ENCODE measurements around the gene ARHGEF28.
A peak's percentile ranks its signal among the peaks of the same experiment; 100 is the strongest.

ARHGEF28 gene

GRCh38 chr5:73902327-73903051 lies 276.5 kb downstream of the ARHGEF28 start:
- H3F3A ChIP-seq (ENCODE audit: control insufficient read depth, insufficient read depth), result no peaks in the 10 kb centered on the region
- H3K27me3 ChIP-seq (ENCODE audit: control insufficient read depth, low read length), result peaks cover 21% of the 10 kb centered on the region
- TF ChIP-seq EZH2phosphoT487 (IDR thresholded peaks at IDR 0.05; ENCODE audit: borderline replicate concordance, low read length), result no peak
- TF ChIP-seq, protein P1, sequence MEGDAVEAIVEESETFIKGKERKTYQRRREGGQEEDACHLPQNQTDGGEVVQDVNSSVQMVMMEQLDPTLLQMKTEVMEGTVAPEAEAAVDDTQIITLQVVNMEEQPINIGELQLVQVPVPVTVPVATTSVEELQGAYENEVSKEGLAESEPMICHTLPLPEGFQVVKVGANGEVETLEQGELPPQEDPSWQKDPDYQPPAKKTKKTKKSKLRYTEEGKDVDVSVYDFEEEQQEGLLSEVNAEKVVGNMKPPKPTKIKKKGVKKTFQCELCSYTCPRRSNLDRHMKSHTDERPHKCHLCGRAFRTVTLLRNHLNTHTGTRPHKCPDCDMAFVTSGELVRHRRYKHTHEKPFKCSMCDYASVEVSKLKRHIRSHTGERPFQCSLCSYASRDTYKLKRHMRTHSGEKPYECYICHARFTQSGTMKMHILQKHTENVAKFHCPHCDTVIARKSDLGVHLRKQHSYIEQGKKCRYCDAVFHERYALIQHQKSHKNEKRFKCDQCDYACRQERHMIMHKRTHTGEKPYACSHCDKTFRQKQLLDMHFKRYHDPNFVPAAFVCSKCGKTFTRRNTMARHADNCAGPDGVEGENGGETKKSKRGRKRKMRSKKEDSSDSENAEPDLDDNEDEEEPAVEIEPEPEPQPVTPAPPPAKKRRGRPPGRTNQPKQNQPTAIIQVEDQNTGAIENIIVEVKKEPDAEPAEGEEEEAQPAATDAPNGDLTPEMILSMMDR (IDR thresholded peaks at IDR 0.05; ENCODE audit: low read depth, low read length, poor library complexity, severe bottlenecking), result peak; percentile 75
- no peaks in the 10 kb centered on the region for H4K20me1 ChIP-seq (ENCODE audit: control insufficient read depth, insufficient read depth, low read depth, low read length)
- no peak overlapping the region for H3K27ac ChIP-seq (ENCODE audit: low read depth, low read length)
- no peak overlapping the region for H3K4me2 ChIP-seq (ENCODE audit: low read length)
- H3K79me2 ChIP-seq (ENCODE audit: control insufficient read depth, low read length), result no peaks in the 10 kb centered on the region
- no peaks in the 10 kb centered on the region for H3K9me3 ChIP-seq (ENCODE audit: control insufficient read depth, insufficient read depth, low read length)
- no peak overlapping the region for H3K4me3 ChIP-seq (ENCODE audit: low read length)
- no peaks in the 10 kb centered on the region for H3K36me3 ChIP-seq (ENCODE audit: control insufficient read depth, low read length)
- no peaks in the 10 kb centered on the region for H3K9me2 ChIP-seq (replicated peaks; ENCODE audit: control insufficient read depth, low read length)
- H3K4me1 ChIP-seq (ENCODE audit: control insufficient read depth, low read length), result no peaks in the 10 kb centered on the region

GRCh38 chr5:73903169-73903568 lies 277.2 kb downstream of the ARHGEF28 start:
- Histone ChIP-seq H3K36me3 (ENCODE audit: control insufficient read depth, low read length) (no peaks in the 10 kb centered on the region), H3K4me1 (ENCODE audit: control insufficient read depth, low read length) (no peaks in the 10 kb centered on the region), H3K27me3 (ENCODE audit: control insufficient read depth, low read length) (peaks cover 18% of the 10 kb centered on the region), H3K4me2 (ENCODE audit: low read length) (no peak overlapping the region), H3K27ac (ENCODE audit: low read depth, low read length) (no peak overlapping the region), H3K9me3 (ENCODE audit: control insufficient read depth, insufficient read depth, low read length) (no peaks in the 10 kb centered on the region), H3K79me2 (ENCODE audit: control insufficient read depth, low read length) (no peaks in the 10 kb centered on the region), H4K20me1 (ENCODE audit: control insufficient read depth, insufficient read depth, low read depth, low read length) (no peaks in the 10 kb centered on the region), H3K9me2 (replicated peaks; ENCODE audit: control insufficient read depth, low read length) (no peaks in the 10 kb centered on the region), H3F3A (ENCODE audit: control insufficient read depth, insufficient read depth) (no peaks in the 10 kb centered on the region), H3K4me3 (ENCODE audit: low read length) (no peak overlapping the region)
- TF ChIP-seq EZH2phosphoT487 (IDR thresholded peaks at IDR 0.05; ENCODE audit: borderline replicate concordance, low read length), result no peak
- TF ChIP-seq, protein P1 (IDR thresholded peaks at IDR 0.05; ENCODE audit: low read depth, low read length, poor library complexity, severe bottlenecking), result no peak

DNA sequence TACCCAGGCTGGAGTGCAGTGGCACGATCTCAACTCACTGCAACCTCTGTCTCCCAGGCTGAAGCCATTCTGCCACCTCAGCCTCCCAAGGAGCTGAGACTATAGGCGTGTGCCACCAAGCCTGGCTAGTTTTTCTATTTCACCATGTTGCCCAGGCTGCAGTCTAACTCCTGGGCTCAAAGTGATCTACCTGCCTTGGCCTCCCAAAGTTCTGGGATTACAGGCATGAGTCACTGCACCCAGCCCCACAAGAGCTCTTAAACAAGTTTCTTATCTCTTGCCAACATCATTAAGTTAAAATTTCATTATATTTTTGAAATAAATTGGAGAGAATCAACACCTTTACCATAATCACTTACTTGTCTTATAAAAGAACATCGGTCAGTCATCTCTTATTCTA lies 280.3 kb downstream of the ARHGEF28 start:
- Histone ChIP-seq H3K4me1 (ENCODE audit: control insufficient read depth, low read length) (no peaks in the 10 kb centered on the region), H3K4me3 (ENCODE audit: low read length) (no peak overlapping the region), H3F3A (ENCODE audit: control insufficient read depth, insufficient read depth) (no peaks in the 10 kb centered on the region), H3K36me3 (ENCODE audit: control insufficient read depth, low read length) (no peaks in the 10 kb centered on the region), H3K9me3 (ENCODE audit: control insufficient read depth, insufficient read depth, low read length) (no peaks in the 10 kb centered on the region), H3K9me2 (replicated peaks; ENCODE audit: control insufficient read depth, low read length) (no peaks in the 10 kb centered on the region), H4K20me1 (ENCODE audit: control insufficient read depth, insufficient read depth, low read depth, low read length) (no peaks in the 10 kb centered on the region), H3K4me2 (ENCODE audit: low read length) (no peak overlapping the region), H3K79me2 (ENCODE audit: control insufficient read depth, low read length) (no peaks in the 10 kb centered on the region), H3K27ac (ENCODE audit: low read depth, low read length) (no peak overlapping the region), H3K27me3 (ENCODE audit: control insufficient read depth, low read length) (no peaks in the 10 kb centered on the region)
- no peak for TF ChIP-seq EZH2phosphoT487 (IDR thresholded peaks at IDR 0.05; ENCODE audit: borderline replicate concordance, low read length)

GRCh38 chr5:73907164-73907563 lies 281.2 kb downstream of the ARHGEF28 start:
- Histone ChIP-seq H3K4me1 (ENCODE audit: control insufficient read depth, low read length) (no peaks in the 10 kb centered on the region), H4K20me1 (ENCODE audit: control insufficient read depth, insufficient read depth, low read depth, low read length) (no peaks in the 10 kb centered on the region), H3K36me3 (ENCODE audit: control insufficient read depth, low read length) (no peaks in the 10 kb centered on the region), H3K27ac (ENCODE audit: low read depth, low read length) (no peak overlapping the region), H3K79me2 (ENCODE audit: control insufficient read depth, low read length) (no peaks in the 10 kb centered on the region), H3K9me2 (replicated peaks; ENCODE audit: control insufficient read depth, low read length) (no peaks in the 10 kb centered on the region), H3K9me3 (ENCODE audit: control insufficient read depth, insufficient read depth, low read length) (no peaks in the 10 kb centered on the region), H3K27me3 (ENCODE audit: control insufficient read depth, low read length) (no peaks in the 10 kb centered on the region), H3F3A (ENCODE audit: control insufficient read depth, insufficient read depth) (no peaks in the 10 kb centered on the region), H3K4me3 (ENCODE audit: low read length) (no peak overlapping the region), H3K4me2 (ENCODE audit: low read length) (no peak overlapping the region)
- TF ChIP-seq, protein P1 (IDR thresholded peaks at IDR 0.05; ENCODE audit: low read depth, low read length, poor library complexity, severe bottlenecking), result no peak
- no peak for TF ChIP-seq EZH2phosphoT487 (IDR thresholded peaks at IDR 0.05; ENCODE audit: borderline replicate concordance, low read length)

Data from DOHH2 (cell line).